OCI-LY3 (cell line): ENCODE results near the gene OPCML.

ENCODE experiments used
- H2AFZ ChIP-seq: fragments of 200-600, 300-600 bp; shearing (Covaris generic); 2 replicates; pipeline ENCODE4 v1.6.0; 2014; ENCODE audit warnings: antibody characterized with exemption, low read depth, low read length
- H3K27ac ChIP-seq: fragments of 200-600, 300-600 bp; sonication (generic); 2 replicates; pipeline ENCODE4 v1.5.1; 2014; ENCODE audit warnings: mild to moderate bottlenecking, low read length, moderate library complexity, mixed read lengths
- H3K27me3 ChIP-seq: fragments of 200-600, 300-600 bp; sonication (generic); 2 replicates; pipeline ENCODE4 v1.6.1; 2014; ENCODE audit warnings: low read depth, low read length, mixed read lengths
- H3K36me3 ChIP-seq: fragments of 200-600, 300-600 bp; sonication (generic); replicated peaks from 2 replicates; pipeline ENCODE3; 2014; ENCODE audit warnings: low read depth, low read length, mixed read lengths
- H3K4me1 ChIP-seq: fragments of 300-600, 200-600 bp; sonication (generic); 2 replicates; pipeline ENCODE4 v1.6.1; 2014; ENCODE audit warnings: low read length, mixed read lengths
- H3K4me2 ChIP-seq: fragments of 200-600, 300-600 bp; sonication (generic); 2 replicates; pipeline ENCODE4 v1.6.1; 2014; ENCODE audit warnings: low read length, mixed read lengths
- H3K4me3 ChIP-seq: fragments of 300-600, 200-600 bp; sonication (generic); 2 replicates; pipeline ENCODE4 v1.5.1; 2014; ENCODE audit warnings: antibody characterized with exemption, mild to moderate bottlenecking, low read length, moderate library complexity
- H3K79me2 ChIP-seq: fragments of 300-600, 200-600 bp; shearing (Covaris generic); 2 replicates; pipeline ENCODE4 v1.6.1; 2014; ENCODE audit warnings: mild to moderate bottlenecking, low read length, mixed read lengths
- H3K9ac ChIP-seq: fragments of 300-600, 200-600 bp; shearing (Covaris generic); 2 replicates; pipeline ENCODE4 v1.6.0; 2014; ENCODE audit warnings: mild to moderate bottlenecking, low read length, moderate library complexity
- H3K9me3 ChIP-seq: fragments of 200-600, 300-600 bp; shearing (Covaris generic); 2 replicates; pipeline ENCODE4 v1.6.1; 2014; ENCODE audit warnings: low read length, mixed read lengths; ENCODE audit not compliant: insufficient read depth
- H4K20me1 ChIP-seq: fragments of 200-600, 300-600 bp; sonication (generic); 2 replicates; pipeline ENCODE4 v1.6.1; 2016; ENCODE audit warnings: low read length, mixed read lengths; ENCODE audit not compliant: insufficient read depth
- CTCF ChIP-seq: fragments of 200-600, 300-600 bp; sonication (generic); IDR thresholded peaks from 2 replicates; pipeline ENCODE4 v1.5.1; 2014; ENCODE audit warnings: antibody characterized with exemption, low read length, low read depth
- EZH2phosphoT487 ChIP-seq: fragments of 200-600 bp; shearing (Covaris generic); IDR thresholded peaks from 2 replicates; pipeline ENCODE4 v1.6.1; 2018; ENCODE audit warnings: antibody characterized with exemption, mixed run types, low read depth

Gene OPCML

GRCh38 chr11:133160754-133161153 is 371.5 kb downstream of the OPCML start:
- H4K20me1 ChIP-seq = no peaks in the 10 kb centered on the region
- no peak overlapping the region for H2AFZ ChIP-seq
- H3K36me3 ChIP-seq = no peaks in the 10 kb centered on the region
- no peaks in the 10 kb centered on the region for H3K79me2 ChIP-seq
- peaks cover 13% of the 10 kb centered on the region for H3K27me3 ChIP-seq
- no peak overlapping the region for H3K27ac ChIP-seq
- H3K9me3 ChIP-seq = no peaks in the 10 kb centered on the region
- H3K9ac ChIP-seq = no peak overlapping the region
- TF ChIP-seq EZH2phosphoT487 (no peak), CTCF (no peak)
- no peaks in the 10 kb centered on the region for H3K4me1 ChIP-seq
- no peak overlapping the region for H3K4me2 ChIP-seq
- H3K4me3 ChIP-seq = no peak overlapping the region

DNA sequence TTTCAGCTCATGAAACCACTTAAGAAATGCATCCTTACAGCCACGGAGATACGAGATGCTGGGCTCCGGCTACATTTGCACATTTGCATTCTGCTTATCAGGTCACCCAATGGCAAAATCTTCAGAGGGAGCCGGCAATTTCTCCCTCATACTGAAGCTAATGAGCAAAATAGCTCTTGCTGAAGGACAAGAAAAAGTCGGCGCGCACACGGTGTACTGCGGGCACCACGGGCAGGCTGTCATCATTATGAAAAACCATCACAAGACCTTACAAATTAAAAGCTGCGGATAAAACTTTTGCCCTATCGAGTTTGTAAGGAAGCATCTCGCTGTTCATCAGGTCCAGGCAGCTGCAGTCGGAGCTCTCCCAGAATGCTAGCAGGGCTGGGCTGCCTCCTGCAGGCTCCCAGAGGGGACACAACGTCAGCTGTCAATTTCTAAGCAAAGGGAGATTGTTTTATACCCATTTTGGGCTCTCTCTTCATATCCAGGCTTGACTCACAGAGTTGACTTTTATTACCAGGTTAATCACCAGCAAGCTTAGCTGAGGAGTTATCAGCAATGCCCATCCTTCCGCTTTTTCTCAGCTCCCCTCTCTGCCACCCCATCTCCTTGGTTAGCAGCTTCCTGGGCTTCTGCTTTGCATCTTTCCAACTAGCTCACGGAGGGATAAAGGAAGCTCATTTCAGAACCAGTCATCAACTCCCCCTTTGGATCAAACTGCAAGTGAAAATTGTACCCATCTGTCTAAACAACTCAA is 375.1 kb downstream of the OPCML start:
- Histone ChIP-seq H3K79me2 (no peaks in the 10 kb centered on the region), H3K9ac (no peak overlapping the region), H4K20me1 (no peaks in the 10 kb centered on the region), H3K9me3 (no peaks in the 10 kb centered on the region), H3K27ac (no peak overlapping the region), H3K36me3 (no peaks in the 10 kb centered on the region), H3K4me3 (no peak overlapping the region), H3K27me3 (peaks cover 10% of the 10 kb centered on the region), H2AFZ (no peak overlapping the region), H3K4me1 (no peaks in the 10 kb centered on the region), H3K4me2 (no peak overlapping the region)
- TF ChIP-seq CTCF (no peak), EZH2phosphoT487 (no peak)

- no peak overlapping the region for H3K27ac ChIP-seq
- peaks cover 10% of the 10 kb centered on the region for H3K27me3 ChIP-seq
- no peaks in the 10 kb centered on the region for H3K79me2 ChIP-seq
- H3K4me3 ChIP-seq = no peak overlapping the region
- no peak for TF ChIP-seq EZH2phosphoT487
- no peak for TF ChIP-seq CTCF
- no peaks in the 10 kb centered on the region for H3K9me3 ChIP-seq
- no peak overlapping the region for H3K4me2 ChIP-seq
- H3K4me1 ChIP-seq = no peaks in the 10 kb centered on the region
- H3K36me3 ChIP-seq = no peaks in the 10 kb centered on the region
- no peak overlapping the region for H3K9ac ChIP-seq
- H4K20me1 ChIP-seq = no peaks in the 10 kb centered on the region
- H2AFZ ChIP-seq = no peak overlapping the region
Observed at GRCh38 chr11:133154781-133155180, 377.5 kb downstream of the OPCML start.

DNA sequence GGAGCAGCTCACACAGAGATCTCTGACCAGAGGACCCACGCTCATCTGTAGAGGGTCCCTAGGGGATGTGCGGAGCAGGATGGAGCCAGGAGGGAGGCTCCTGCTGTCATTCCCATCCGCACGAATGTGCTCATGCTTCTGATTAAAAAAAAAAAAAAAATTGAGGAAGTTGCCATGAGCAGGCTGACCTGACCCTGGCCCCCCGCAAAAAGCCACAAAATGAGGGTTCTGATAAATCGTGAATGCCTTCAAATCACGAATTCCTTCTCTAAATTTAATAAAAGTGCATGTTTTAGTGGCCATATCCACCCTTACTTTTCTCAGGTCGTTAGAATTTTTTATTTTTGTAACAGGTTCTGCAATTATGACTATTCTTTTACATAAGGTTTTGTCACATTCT is 378.2 kb downstream of the OPCML start:
- Histone ChIP-seq H3K36me3 (no peaks in the 10 kb centered on the region), H3K9ac (no peak overlapping the region), H3K4me2 (no peak overlapping the region), H4K20me1 (no peaks in the 10 kb centered on the region), H3K4me1 (no peaks in the 10 kb centered on the region), H3K4me3 (no peak overlapping the region), H2AFZ (no peak overlapping the region), H3K27me3 (peaks cover 16% of the 10 kb centered on the region), H3K9me3 (no peaks in the 10 kb centered on the region), H3K27ac (no peak overlapping the region), H3K79me2 (no peaks in the 10 kb centered on the region)
- TF ChIP-seq EZH2phosphoT487 (no peak), CTCF (no peak)
